GM12878 (cell line): ENCODE results near the gene PFKFB2. TPM values are rescaled to one million over a fixed set of nuclear protein-coding genes. Genes with fewer than 3 reads are reported as not detected.

ENCODE experiments used
- ATAC-seq: fragments of 200-7000 bp; cut with Tn5 transposase; 3 replicates; pipeline ENCODE4 v1.9.1; 2020; ENCODE audit warnings: mild to moderate bottlenecking, moderate library complexity
- BruUV-seq: library from RNA; stranded (reverse); fragments of 400-500 nt; replicated peaks from 2 replicates; lab custom pipeline; 2021; lab: Mats Ljungman, UMichigan
- CTCF ChIA-PET: fragments of 300-600 bp; sonication (Branson Sonifier 250); formaldehyde crosslinking; extraction: SDS; loops from one replicate; lab custom pipeline; 2021; ENCODE audit warnings: inconsistent platforms; lab: Yijun Ruan, JAX
- POLR2A ChIA-PET: fragments of 350-600 bp; formaldehyde crosslinking; extraction: SDS; loops from one replicate; lab custom pipeline; 2021; ENCODE audit warnings: inconsistent platforms; lab: Charles Lee
- RAD21 ChIA-PET: fragments of 300-600 bp; sonication (Branson Sonifier 250); formaldehyde crosslinking; loops from one replicate; lab custom pipeline; 2023; ENCODE audit warnings: antibody characterized with exemption; ENCODE audit not compliant: unreplicated experiment; lab: Charles Lee
- SMC1A ChIA-PET: fragments of 300-600 bp; sonication (Branson Sonifier 250); formaldehyde crosslinking; loops from one replicate; lab custom pipeline; 2023; ENCODE audit not compliant: unreplicated experiment, uncharacterized antibody; lab: Charles Lee
- DNase-seq: peaks from one replicate; pipeline ENCODE4 v3.0.0-alpha.2; 2011; ENCODE audit warnings: low read depth, low spot score
- FAIRE-seq: peaks from 3 replicates; lab custom pipeline; 2011; peaks lifted over from hg19 to GRCh38; lab: Jason Lieb, UNC
- H2AFZ ChIP-seq: 2 replicates; pipeline ENCODE4 v1.6.0; 2011; ENCODE audit warnings: low read depth, low read length, control low read depth; ENCODE audit not compliant: control insufficient read depth
- H3K27ac ChIP-seq: 2 replicates; pipeline ENCODE4 v1.5.1; 2011; ENCODE audit warnings: control low read depth; ENCODE audit not compliant: control insufficient read depth, insufficient read depth
- H3K27me3 ChIP-seq, 2 experiments: replicated peaks in 1 of 2; 2 replicates each; pipeline versions ENCODE4 v1.6.0 to v1.6.1; 2011; ENCODE audit warnings: low read length in 1 of 2; ENCODE audit not compliant: control insufficient read depth in 2 of 2, insufficient read depth in 2 of 2
- H3K36me3 ChIP-seq, 2 experiments: 2 replicates each; pipeline ENCODE4 v1.5.1; 2011; ENCODE audit warnings: low read length in 1 of 2; ENCODE audit not compliant: control insufficient read depth in 2 of 2, insufficient read depth in 2 of 2
- H3K4me1 ChIP-seq: 2 replicates; pipeline ENCODE4 v1.6.1; 2011; ENCODE audit warnings: mild to moderate bottlenecking, low read length, moderate library complexity, mixed read lengths; ENCODE audit not compliant: control insufficient read depth, insufficient read depth
- H3K4me2 ChIP-seq: 2 replicates; pipeline ENCODE4 v1.6.0; 2011; ENCODE audit warnings: control low read depth; ENCODE audit not compliant: control insufficient read depth, insufficient read depth
- H3K4me3 ChIP-seq: fragments of 200-600 bp; sonication (generic); 2 replicates; pipeline ENCODE4 v1.5.1; 2016
- H3K79me2 ChIP-seq: 2 replicates; pipeline ENCODE4 v1.6.0; 2011; ENCODE audit warnings: low read length; ENCODE audit not compliant: control insufficient read depth, insufficient read depth
- H3K9ac ChIP-seq: 2 replicates; pipeline ENCODE4 v1.8.0; 2011; ENCODE audit warnings: low read length, control low read depth, mixed read lengths; ENCODE audit not compliant: control insufficient read depth, insufficient read depth
- H3K9me3 ChIP-seq: replicated peaks from 3 replicates; pipeline ENCODE4 v1.5.1; 2011; ENCODE audit warnings: mild to moderate bottlenecking, low read length; ENCODE audit not compliant: control insufficient read depth, insufficient read depth
- H4K20me1 ChIP-seq: 2 replicates; pipeline ENCODE4 v1.6.0; 2011; ENCODE audit not compliant: control insufficient read depth, insufficient read depth
- BMI1 ChIP-seq: fragments of 450-650 bp; IDR thresholded peaks from 2 replicates; pipeline ENCODE4 v1.6.1; 2016; ENCODE audit warnings: mild to moderate bottlenecking, moderate library complexity, borderline replicate concordance
- MEF2A ChIP-seq: IDR thresholded peaks from 2 replicates; pipeline ENCODE4 v1.6.1; 2011; ENCODE audit warnings: low read depth, mild to moderate bottlenecking, low read length, moderate library complexity; ENCODE audit not compliant: insufficient read depth
- NR2C1 ChIP-seq: fragments of 450-650 bp; IDR thresholded peaks from 2 replicates; pipeline ENCODE4 v1.6.1; 2017; ENCODE audit warnings: antibody characterized with exemption, mild to moderate bottlenecking, moderate library complexity
- PAX8 ChIP-seq: fragments of 450-650 bp; IDR thresholded peaks from 2 replicates; pipeline ENCODE4 v1.6.1; 2017; ENCODE audit warnings: mild to moderate bottlenecking, moderate library complexity
- SREBF2 ChIP-seq: IDR thresholded peaks from 2 replicates; pipeline ENCODE4 v1.6.1; 2012; ENCODE audit warnings: mild to moderate bottlenecking, low read length
- WGBS: methylation state at CpG from one replicate; pipeline ENCODE4 v1.1.6; 2016; ENCODE audit warnings: low lambda C conversion rate; ENCODE audit not compliant: insufficient replicate concordance, insufficient coverage; ENCODE audit errors: missing lambda C conversion rate; 5-methylcytosine and 5-hydroxymethylcytosine counted together
- in situ Hi-C: fragments of 300-500 bp; cut with MboI; formaldehyde crosslinking; loops from 9 replicates; pipeline ENCODE4 v1.14.3; 2018; ENCODE audit warnings: mixed read lengths
- intact Hi-C: fragments of 100-400 bp; cut with micrococcal nuclease; formaldehyde crosslinking; loops from one replicate; pipeline ENCODE4 v1.14.2; 2022; ENCODE audit not compliant: unreplicated experiment
- polyA plus RNA-seq, 11 experiments: library from polyadenylated mRNA; depleted of rRNA in 4 of 11; unstranded in 6 of 11; stranded (reverse) in 5 of 11; fragments of >200 nt; fragmentation: Nextera tagmentation in 4 of 11; fragmentation: Illumina TruSeq in 1 of 11; extraction: Ambion mirVana in 4 of 11; extraction: Trizol in 1 of 11; gene quantifications; 1 replicate in 1 of 11; 2 replicates in 10 of 11; pipeline versions ENCODE4 v1.2.1 to v1.2.3, GENCODE V29; 2011 to 2016; ENCODE audit warnings: inconsistent platforms in 2 of 11, missing spikeins in 2 of 11, low read depth in 1 of 11
- total RNA-seq, 4 experiments: library from RNA; depleted of rRNA in 3 of 4; stranded (reverse); fragments of >200 nt in 3 of 4; fragmentation: Illumina TruSeq in 1 of 4; extraction: Trizol in 1 of 4; gene quantifications; 2 replicates each; pipeline versions ENCODE4 v1.2.1 to v1.2.3, GENCODE V29; 2013 to 2021
- TF ChIP-seq, protein P1 (sequence below): IDR thresholded peaks from 2 replicates; pipeline ENCODE4 v1.6.1; 2012; ENCODE audit warnings: low read depth, low read length, improper control_type of control experiment
- TF ChIP-seq, protein P2 (sequence below): fragments of 450-650 bp; IDR thresholded peaks from 2 replicates; pipeline ENCODE4 v1.6.1; 2018; ENCODE audit warnings: borderline replicate concordance, mild to moderate bottlenecking; ENCODE audit not compliant: partially characterized antibody
- TF ChIP-seq, protein P3 (sequence below): fragments of 450-650 bp; formaldehyde crosslinking; IDR thresholded peaks from 2 replicates; pipeline ENCODE4 v1.4.0; 2022; ENCODE audit warnings: mild to moderate bottlenecking, moderate library complexity

PFKFB2 gene
- total and polyA plus RNA-seq, 10 of the 15 experiments (the other 5 are each of a cell fraction or from before 2014, with no cell fraction given) = 0.40 to 1.3 (median 1.0) TPM

DNA sequence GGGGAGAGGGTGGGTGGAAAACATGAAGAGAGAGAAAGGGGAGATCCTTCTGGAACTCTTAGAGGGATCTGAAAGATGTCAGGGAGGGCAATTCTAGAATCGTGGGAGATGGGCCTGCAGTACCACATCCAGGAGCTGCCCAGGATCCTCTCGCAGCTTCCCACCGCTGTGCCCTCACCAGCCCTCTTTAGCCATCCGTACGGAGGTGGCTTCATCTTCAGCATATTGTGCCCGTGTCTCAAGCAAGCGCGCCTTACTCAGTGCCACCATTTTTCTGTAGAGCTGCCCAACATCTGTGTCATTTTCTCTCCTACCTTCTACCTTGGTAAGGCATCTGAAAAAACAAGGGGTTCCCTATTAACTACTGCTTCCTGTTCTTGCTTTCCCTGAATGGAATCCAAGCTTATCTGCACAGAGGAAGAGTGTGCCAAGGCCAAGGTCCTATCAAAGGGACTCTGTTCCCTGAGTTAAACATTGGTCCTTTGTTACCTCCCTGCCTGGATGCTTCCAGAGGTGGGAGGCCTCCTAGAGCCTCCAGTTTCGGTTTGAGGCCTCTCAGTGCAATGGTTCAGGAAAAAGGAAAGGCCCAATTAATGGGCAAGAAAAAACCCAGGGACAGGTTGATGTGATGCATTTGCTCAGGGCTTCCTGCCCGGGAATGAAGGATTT lies 43.8 kb upstream of the PFKFB2 start:
- H3K9ac ChIP-seq = no peak overlapping the region
- H2AFZ ChIP-seq = no peak overlapping the region
- H3K4me3 ChIP-seq = no peak overlapping the region
- WGBS = 47% methylated on average over 10 of the region's 10 CpGs
- ATAC-seq = no peak
- no peak for DNase-seq
- no peak overlapping the region for H3K4me2 ChIP-seq
- peaks cover 2 to 3% of the 10 kb centered on the region in 2 experiments for H3K27me3 ChIP-seq
- ChIA-PET CTCF (interaction anchor here (0.6 kb wide), 1 partner anchor 376 kb away, joined by 3 read pairs; no protein-coding TSS in a partner anchor), RAD21 (no interaction called here), SMC1A (no interaction called here), POLR2A (no interaction called here)
- H3K4me1 ChIP-seq = no peaks in the 10 kb centered on the region
- intact Hi-C loops (no loop called here), in situ Hi-C loops (no loop called here)
- FAIRE-seq = no peak
- no peaks in the 10 kb centered on the region for H3K79me2 ChIP-seq
- no peaks in the 10 kb centered on the region for H3K36me3 ChIP-seq
- H3K27ac ChIP-seq = no peak overlapping the region
- H3K9me3 ChIP-seq = no peaks in the 10 kb centered on the region
- BruUV-seq = no TSS peak
- TF ChIP-seq, protein P1, sequence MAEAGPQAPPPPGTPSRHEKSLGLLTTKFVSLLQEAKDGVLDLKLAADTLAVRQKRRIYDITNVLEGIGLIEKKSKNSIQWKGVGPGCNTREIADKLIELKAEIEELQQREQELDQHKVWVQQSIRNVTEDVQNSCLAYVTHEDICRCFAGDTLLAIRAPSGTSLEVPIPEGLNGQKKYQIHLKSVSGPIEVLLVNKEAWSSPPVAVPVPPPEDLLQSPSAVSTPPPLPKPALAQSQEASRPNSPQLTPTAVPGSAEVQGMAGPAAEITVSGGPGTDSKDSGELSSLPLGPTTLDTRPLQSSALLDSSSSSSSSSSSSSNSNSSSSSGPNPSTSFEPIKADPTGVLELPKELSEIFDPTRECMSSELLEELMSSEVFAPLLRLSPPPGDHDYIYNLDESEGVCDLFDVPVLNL = no peak
- no peaks in the 10 kb centered on the region for H4K20me1 ChIP-seq

DNA sequence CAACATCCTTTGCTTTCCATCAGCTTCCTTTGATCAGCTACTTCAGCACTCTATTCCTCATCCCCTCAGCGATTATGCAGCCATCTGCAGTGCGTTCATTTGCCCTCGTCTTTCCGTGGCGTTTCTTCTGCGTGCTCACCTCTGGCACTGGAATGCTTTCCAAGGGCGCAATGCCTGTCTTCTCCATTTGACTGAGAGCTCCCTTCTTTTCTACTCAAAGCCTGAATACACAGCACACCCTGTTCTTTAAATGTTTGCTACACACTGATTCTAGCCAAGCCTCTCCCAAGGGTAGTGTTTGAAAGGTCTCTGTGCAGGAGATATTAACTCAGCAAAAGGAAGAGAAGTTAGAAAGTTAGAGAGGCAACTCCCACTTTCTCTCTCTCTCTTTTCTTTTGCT lies 43.1 kb upstream of the PFKFB2 start:
- no peak overlapping the region for H3K4me3 ChIP-seq
- no peak for FAIRE-seq
- intact Hi-C loops = no loop called here
- no peaks in the 10 kb centered on the region for H3K36me3 ChIP-seq
- H3K9ac ChIP-seq = no peak overlapping the region
- no peaks in the 10 kb centered on the region for H3K79me2 ChIP-seq
- POLR2A ChIA-PET = no interaction called here
- no peak overlapping the region for H3K4me2 ChIP-seq
- no peaks in the 10 kb centered on the region for H3K9me3 ChIP-seq
- TF ChIP-seq, protein P2, sequence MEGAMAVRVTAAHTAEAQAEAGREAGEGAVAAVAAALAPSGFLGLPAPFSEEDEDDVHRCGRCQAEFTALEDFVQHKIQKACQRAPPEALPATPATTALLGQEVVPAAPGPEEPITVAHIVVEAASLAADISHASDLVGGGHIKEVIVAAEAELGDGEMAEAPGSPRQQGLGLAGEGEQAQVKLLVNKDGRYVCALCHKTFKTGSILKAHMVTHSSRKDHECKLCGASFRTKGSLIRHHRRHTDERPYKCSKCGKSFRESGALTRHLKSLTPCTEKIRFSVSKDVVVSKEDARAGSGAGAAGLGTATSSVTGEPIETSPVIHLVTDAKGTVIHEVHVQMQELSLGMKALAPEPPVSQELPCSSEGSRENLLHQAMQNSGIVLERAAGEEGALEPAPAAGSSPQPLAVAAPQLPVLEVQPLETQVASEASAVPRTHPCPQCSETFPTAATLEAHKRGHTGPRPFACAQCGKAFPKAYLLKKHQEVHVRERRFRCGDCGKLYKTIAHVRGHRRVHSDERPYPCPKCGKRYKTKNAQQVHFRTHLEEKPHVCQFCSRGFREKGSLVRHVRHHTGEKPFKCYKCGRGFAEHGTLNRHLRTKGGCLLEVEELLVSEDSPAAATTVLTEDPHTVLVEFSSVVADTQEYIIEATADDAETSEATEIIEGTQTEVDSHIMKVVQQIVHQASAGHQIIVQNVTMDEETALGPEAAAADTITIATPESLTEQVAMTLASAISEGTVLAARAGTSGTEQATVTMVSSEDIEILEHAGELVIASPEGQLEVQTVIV = no peak
- TF ChIP-seq BMI1 (no peak), MEF2A (no peak), SREBF2 (no peak), PAX8 (no peak), NR2C1 (no peak)
- TF ChIP-seq, protein P3, sequence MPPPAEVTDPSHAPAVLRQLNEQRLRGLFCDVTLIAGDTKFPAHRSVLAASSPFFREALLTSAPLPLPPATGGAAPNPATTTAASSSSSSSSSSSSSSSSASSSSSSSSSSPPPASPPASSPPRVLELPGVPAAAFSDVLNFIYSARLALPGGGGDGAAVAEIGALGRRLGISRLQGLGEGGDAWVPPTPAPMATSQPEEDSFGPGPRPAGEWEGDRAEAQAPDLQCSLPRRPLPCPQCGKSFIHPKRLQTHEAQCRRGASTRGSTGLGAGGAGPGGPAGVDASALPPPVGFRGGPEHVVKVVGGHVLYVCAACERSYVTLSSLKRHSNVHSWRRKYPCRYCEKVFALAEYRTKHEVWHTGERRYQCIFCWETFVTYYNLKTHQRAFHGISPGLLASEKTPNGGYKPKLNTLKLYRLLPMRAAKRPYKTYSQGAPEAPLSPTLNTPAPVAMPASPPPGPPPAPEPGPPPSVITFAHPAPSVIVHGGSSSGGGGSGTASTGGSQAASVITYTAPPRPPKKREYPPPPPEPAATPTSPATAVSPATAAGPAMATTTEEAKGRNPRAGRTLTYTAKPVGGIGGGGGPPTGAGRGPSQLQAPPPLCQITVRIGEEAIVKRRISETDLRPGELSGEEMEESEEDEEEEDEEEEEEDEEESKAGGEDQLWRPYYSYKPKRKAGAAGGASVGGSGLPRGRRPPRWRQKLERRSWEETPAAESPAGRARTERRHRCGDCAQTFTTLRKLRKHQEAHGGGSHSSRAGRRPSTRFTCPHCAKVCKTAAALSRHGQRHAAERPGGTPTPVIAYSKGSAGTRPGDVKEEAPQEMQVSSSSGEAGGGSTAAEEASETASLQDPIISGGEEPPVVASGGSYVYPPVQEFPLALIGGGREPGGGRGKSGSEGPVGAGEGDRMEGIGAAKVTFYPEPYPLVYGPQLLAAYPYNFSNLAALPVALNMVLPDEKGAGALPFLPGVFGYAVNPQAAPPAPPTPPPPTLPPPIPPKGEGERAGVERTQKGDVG (CRISPR knock-in tag) = no peak
- TF ChIP-seq, all 136 proteins: peak for 0
- H3K27ac ChIP-seq = no peak overlapping the region
- ATAC-seq (no peak), DNase-seq (no peak)
- ChIA-PET RAD21 (no interaction called here), CTCF (interaction anchor here (0.6 kb wide), 1 partner anchor 376 kb away, joined by 3 read pairs; no protein-coding TSS in a partner anchor), SMC1A (no interaction called here)
- H3K27me3 ChIP-seq = peaks cover 2 to 3% of the 10 kb centered on the region in 2 experiments
- H4K20me1 ChIP-seq = no peaks in the 10 kb centered on the region
- no peak overlapping the region for H2AFZ ChIP-seq
- BruUV-seq = no TSS peak
- H3K4me1 ChIP-seq = no peaks in the 10 kb centered on the region
- in situ Hi-C loops = no loop called here
- WGBS = 71% methylated on average over 7 of the region's 7 CpGs
